ENCODE data around the gene SSNA1. TPM values are rescaled to one million over a fixed set of nuclear protein-coding genes. Genes with fewer than 3 reads are reported as not detected.

SSNA1 gene
- polyA plus RNA-seq, 1 donor, result 53.7 TPM

- DNase-seq (ENCODE audit: low read depth), result no peak
Observed at GRCh38 chr9:137152844-137153405, 35.6 kb upstream of the SSNA1 start.

- no peak for DNase-seq (ENCODE audit: low read depth)
Observed at GRCh38 chr9:137156567-137157375, 31.7 kb upstream of the SSNA1 start.

GRCh38 chr9:137157618-137158415, 30.7 kb upstream of the SSNA1 start:
- no peak for DNase-seq (ENCODE audit: low read depth)

- DNase-seq (ENCODE audit: low read depth), result no peak
Observed at GRCh38 chr9:137158625-137159024, 29.9 kb upstream of the SSNA1 start.

- no peak for DNase-seq (ENCODE audit: low read depth)
Observed at GRCh38 chr9:137159105-137160053, 29.1 kb upstream of the SSNA1 start.

GRCh38 chr9:137160054-137160425, 28.4 kb upstream of the SSNA1 start:
- no peak for DNase-seq (ENCODE audit: low read depth)

- no peak for DNase-seq (ENCODE audit: low read depth)
Observed at GRCh38 chr9:137160716-137161557, 27.5 kb upstream of the SSNA1 start.

GRCh38 chr9:137161558-137162486, 26.7 kb upstream of the SSNA1 start:
- DNase-seq (ENCODE audit: low read depth), result no peak

- no peak for DNase-seq (ENCODE audit: low read depth)
Observed at GRCh38 chr9:137162505-137163364, 25.7 kb upstream of the SSNA1 start.

- no peak for DNase-seq (ENCODE audit: low read depth)
Observed at GRCh38 chr9:137163365-137163715, 25.1 kb upstream of the SSNA1 start.

GRCh38 chr9:137163805-137164204, 24.7 kb upstream of the SSNA1 start:
- DNase-seq (ENCODE audit: low read depth), result no peak

GRCh38 chr9:137164370-137165249, 23.9 kb upstream of the SSNA1 start:
- no peak for DNase-seq (ENCODE audit: low read depth)

GRCh38 chr9:137165250-137165836, 23.1 kb upstream of the SSNA1 start:
- no peak for DNase-seq (ENCODE audit: low read depth)

GRCh38 chr9:137166380-137167229, 21.9 kb upstream of the SSNA1 start:
- no peak for DNase-seq (ENCODE audit: low read depth)

- DNase-seq (ENCODE audit: low read depth), result no peak
Observed at GRCh38 chr9:137167277-137167746, 21.2 kb upstream of the SSNA1 start.

Measured in forelimb muscle (tissue), 1 donor.